ENCODE measurements around the gene GATAD2A.

Gene GATAD2A

GRCh38 chr19:19544257-19544953 is 138.9 kb downstream of the GATAD2A start:
- H3K27me3 ChIP-seq = peaks cover 19% of the 10 kb centered on the region
- H3K9me3 ChIP-seq = no peaks in the 10 kb centered on the region
- peaks cover 33 to 34% of the 10 kb centered on the region in 2 experiments for H3K4me1 ChIP-seq (ENCODE audit: control insufficient read depth in 1 of 2, insufficient read depth in 1 of 2, low read depth in 1 of 2, low read length in 1 of 2)
- TF ChIP-seq CTCF (IDR thresholded peaks at IDR 0.05) = no peak
- no peak overlapping the region for H3K4me3 ChIP-seq (ENCODE audit: low read depth in 1 of 2, low read length in 1 of 2)
- no peak overlapping the region for H3K27ac ChIP-seq
- no peaks in the 10 kb centered on the region for H3K36me3 ChIP-seq

DNA sequence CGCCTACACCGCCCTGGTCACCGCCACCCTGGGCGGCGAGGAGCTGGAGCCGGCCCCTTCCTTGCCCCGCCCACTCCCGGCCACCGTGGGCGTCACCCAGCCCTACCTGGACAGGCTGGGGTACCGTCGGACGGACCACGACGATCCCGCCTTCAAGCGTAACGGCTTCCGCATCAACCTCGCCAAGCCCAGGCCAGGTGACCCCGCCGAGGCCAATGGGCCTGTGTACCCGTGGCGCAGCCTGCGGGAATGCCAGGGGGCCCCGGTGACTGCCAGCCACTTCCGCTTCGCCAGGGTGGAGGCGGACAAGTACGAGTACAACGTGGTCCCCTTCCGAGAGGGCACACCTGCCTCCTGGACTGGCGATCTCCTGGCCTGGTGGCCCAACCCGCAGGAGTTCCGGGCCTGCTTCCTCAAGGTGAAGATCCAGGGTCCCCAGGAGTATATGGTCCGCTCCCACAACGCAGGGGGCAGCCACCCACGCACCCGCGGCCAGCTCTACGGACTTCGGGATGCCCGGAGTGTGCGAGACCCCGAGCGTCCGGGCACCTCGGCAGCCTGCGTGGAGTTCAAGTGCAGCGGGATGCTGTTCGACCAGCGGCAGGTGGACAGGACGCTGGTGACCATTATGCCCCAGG is 139.6 kb downstream of the GATAD2A start:
- no peak for TF ChIP-seq CTCF (IDR thresholded peaks at IDR 0.05)
- H3K36me3 ChIP-seq = no peaks in the 10 kb centered on the region
- no peak overlapping the region for H3K27ac ChIP-seq

GRCh38 chr19:19545707-19546106 is 140.2 kb downstream of the GATAD2A start:
- Histone ChIP-seq H3K27ac (no peak overlapping the region), H3K27me3 (peaks cover 6% of the 10 kb centered on the region)
- TF ChIP-seq CTCF (IDR thresholded peaks at IDR 0.05) = no peak

More for the DNA sequence above, 139.6 kb downstream of the GATAD2A start:
- Histone ChIP-seq H3K4me1 (ENCODE audit: control insufficient read depth in 1 of 2, insufficient read depth in 1 of 2, low read depth in 1 of 2, low read length in 1 of 2) (peaks cover 30 to 32% of the 10 kb centered on the region in 2 experiments), H3K9me3 (no peaks in the 10 kb centered on the region), H3K27me3 (peaks cover 12% of the 10 kb centered on the region), H3K4me3 (ENCODE audit: low read depth in 1 of 2, low read length in 1 of 2) (no peak overlapping the region)

DNA sequence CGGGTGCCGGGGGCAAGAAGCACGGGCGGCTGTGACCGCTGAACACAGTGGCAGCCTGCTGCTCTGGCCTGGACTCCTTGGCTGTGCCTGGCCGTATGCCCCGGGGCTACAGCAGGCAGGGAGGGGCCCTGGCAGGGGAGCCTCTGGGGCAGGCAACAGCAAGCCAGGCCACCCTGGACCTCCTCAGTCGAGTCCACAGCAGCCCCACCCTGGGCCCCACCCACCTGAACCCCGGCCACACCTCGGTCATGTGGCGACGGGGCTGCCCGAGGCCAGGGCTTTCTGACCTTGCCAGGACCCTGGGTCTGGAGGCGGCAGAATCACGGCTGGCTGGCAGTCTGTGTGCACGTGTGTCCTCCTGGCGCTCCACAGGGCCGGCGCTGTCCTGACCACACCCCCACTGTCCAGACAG is 141.3 kb downstream of the GATAD2A start:
- Histone ChIP-seq H3K9me3 (no peaks in the 10 kb centered on the region), H3K4me1 (ENCODE audit: control insufficient read depth in 1 of 2, insufficient read depth in 1 of 2, low read depth in 1 of 2, low read length in 1 of 2) (peaks cover 15 to 16% of the 10 kb centered on the region in 2 experiments), H3K36me3 (no peaks in the 10 kb centered on the region), H3K27ac (no peak overlapping the region), H3K4me3 (ENCODE audit: low read depth in 1 of 2, low read length in 1 of 2) (no peak overlapping the region), H3K27me3 (no peaks in the 10 kb centered on the region)
- TF ChIP-seq CTCF (IDR thresholded peaks at IDR 0.05) = no peak

More at GRCh38 chr19:19545707-19546106, 140.2 kb downstream of the GATAD2A start:
- no peak overlapping the region for H3K4me3 ChIP-seq (ENCODE audit: low read depth in 1 of 2, low read length in 1 of 2)
- H3K36me3 ChIP-seq = no peaks in the 10 kb centered on the region
- no peaks in the 10 kb centered on the region for H3K9me3 ChIP-seq
- peaks cover 26% of the 10 kb centered on the region in 2 experiments for H3K4me1 ChIP-seq (ENCODE audit: control insufficient read depth in 1 of 2, insufficient read depth in 1 of 2, low read depth in 1 of 2, low read length in 1 of 2)

GRCh38 chr19:19547674-19548336 is 142.3 kb downstream of the GATAD2A start:
- H3K4me1 ChIP-seq (ENCODE audit: control insufficient read depth in 1 of 2, insufficient read depth in 1 of 2, low read depth in 1 of 2, low read length in 1 of 2) = peaks cover 5% of the 10 kb centered on the region in 2 experiments
- no peak overlapping the region for H3K4me3 ChIP-seq (ENCODE audit: low read depth in 1 of 2, low read length in 1 of 2)
- no peaks in the 10 kb centered on the region for H3K27me3 ChIP-seq
- no peaks in the 10 kb centered on the region for H3K9me3 ChIP-seq
- H3K27ac ChIP-seq = no peak overlapping the region
- no peak for TF ChIP-seq CTCF (IDR thresholded peaks at IDR 0.05)
- no peaks in the 10 kb centered on the region for H3K36me3 ChIP-seq

Measured in neutrophil (primary cell).